Endothelial cell of umbilical vein (primary cell): ENCODE data around the gene CLTC.

Experiments used
- CTCF ChIP-seq, 2 donors: IDR thresholded peaks; 1 replicate in 1 of 2; 2 replicates in 1 of 2; pipeline ENCODE4 v1.5.1; 2011; ENCODE audit warnings: low read length in 2 of 2, mild to moderate bottlenecking in 2 of 2, moderate library complexity in 2 of 2, control low read depth in 1 of 2, inconsistent platforms in 1 of 2, low read depth in 1 of 2; ENCODE audit not compliant: insufficient read depth in 1 of 2; ENCODE audit errors: extremely low read depth in 1 of 2
- EZH2 ChIP-seq: IDR thresholded peaks from 2 replicates; pipeline ENCODE4 v1.6.1; 2012; ENCODE audit warnings: borderline replicate concordance, low read depth, mild to moderate bottlenecking, moderate library complexity, low read length, inconsistent platforms; ENCODE audit not compliant: severe bottlenecking
- FOS ChIP-seq: IDR thresholded peaks from 2 replicates; pipeline ENCODE4 v1.6.1; 2011; ENCODE audit warnings: mild to moderate bottlenecking, low read length, moderate library complexity, borderline replicate concordance; ENCODE audit not compliant: insufficient read depth
- POLR2A ChIP-seq: IDR thresholded peaks from 2 replicates; pipeline ENCODE4 v1.6.1; 2012; ENCODE audit warnings: low read depth, mild to moderate bottlenecking, control low read depth, low read length
- POLR2AphosphoS5 ChIP-seq: IDR thresholded peaks from 2 replicates; pipeline ENCODE4 v1.6.1; 2012; ENCODE audit warnings: low read depth, mild to moderate bottlenecking, control low read depth, low read length, moderate library complexity; ENCODE audit not compliant: insufficient read depth

- TF ChIP-seq POLR2A (no peak), EZH2 (no peak), POLR2AphosphoS5 (no peak), CTCF (IDR thresholded peaks at IDR 0.05; ENCODE audit: extremely low read depth in 1 of 2, insufficient read depth in 1 of 2, low read depth in 1 of 2, low read length in 2 of 2) (no peak), FOS (no peak)
These were observed 108.3 kb downstream of the CLTC start for GRCh38 chr17:59727817-59728533.
